GM12878 (cell line): ENCODE data around the gene OGFR. TPM values are rescaled to one million over a fixed set of nuclear protein-coding genes. Genes with fewer than 3 reads are reported as not detected.

Experiments used
- ATAC-seq: fragments of 200-7000 bp; cut with Tn5 transposase; 3 replicates; pipeline ENCODE4 v1.9.1; 2020; ENCODE audit warnings: mild to moderate bottlenecking, moderate library complexity
- BruUV-seq: library from RNA; stranded (reverse); fragments of 400-500 nt; replicated peaks from 2 replicates; lab custom pipeline; 2021; lab: Mats Ljungman, UMichigan
- CTCF ChIA-PET: fragments of 300-600 bp; sonication (Branson Sonifier 250); formaldehyde crosslinking; extraction: SDS; loops from one replicate; lab custom pipeline; 2021; ENCODE audit warnings: inconsistent platforms; lab: Yijun Ruan, JAX
- POLR2A ChIA-PET: fragments of 350-600 bp; formaldehyde crosslinking; extraction: SDS; loops from one replicate; lab custom pipeline; 2021; ENCODE audit warnings: inconsistent platforms; lab: Charles Lee
- RAD21 ChIA-PET: fragments of 300-600 bp; sonication (Branson Sonifier 250); formaldehyde crosslinking; loops from one replicate; lab custom pipeline; 2023; ENCODE audit warnings: antibody characterized with exemption; ENCODE audit not compliant: unreplicated experiment; lab: Charles Lee
- SMC1A ChIA-PET: fragments of 300-600 bp; sonication (Branson Sonifier 250); formaldehyde crosslinking; loops from one replicate; lab custom pipeline; 2023; ENCODE audit not compliant: unreplicated experiment, uncharacterized antibody; lab: Charles Lee
- DNase-seq: peaks from one replicate; pipeline ENCODE4 v3.0.0-alpha.2; 2011; ENCODE audit warnings: low read depth, low spot score
- FAIRE-seq: peaks from 3 replicates; lab custom pipeline; 2011; peaks lifted over from hg19 to GRCh38; lab: Jason Lieb, UNC
- H2AFZ ChIP-seq: 2 replicates; pipeline ENCODE4 v1.6.0; 2011; ENCODE audit warnings: low read depth, low read length, control low read depth; ENCODE audit not compliant: control insufficient read depth
- H3K27ac ChIP-seq: 2 replicates; pipeline ENCODE4 v1.5.1; 2011; ENCODE audit warnings: control low read depth; ENCODE audit not compliant: control insufficient read depth, insufficient read depth
- H3K27me3 ChIP-seq, 2 experiments: replicated peaks in 1 of 2; 2 replicates each; pipeline versions ENCODE4 v1.6.0 to v1.6.1; 2011; ENCODE audit warnings: low read length in 1 of 2; ENCODE audit not compliant: control insufficient read depth in 2 of 2, insufficient read depth in 2 of 2
- H3K36me3 ChIP-seq, 2 experiments: 2 replicates each; pipeline ENCODE4 v1.5.1; 2011; ENCODE audit warnings: low read length in 1 of 2; ENCODE audit not compliant: control insufficient read depth in 2 of 2, insufficient read depth in 2 of 2
- H3K4me1 ChIP-seq: 2 replicates; pipeline ENCODE4 v1.6.1; 2011; ENCODE audit warnings: mild to moderate bottlenecking, low read length, moderate library complexity, mixed read lengths; ENCODE audit not compliant: control insufficient read depth, insufficient read depth
- H3K4me2 ChIP-seq: 2 replicates; pipeline ENCODE4 v1.6.0; 2011; ENCODE audit warnings: control low read depth; ENCODE audit not compliant: control insufficient read depth, insufficient read depth
- H3K4me3 ChIP-seq: fragments of 200-600 bp; sonication (generic); 2 replicates; pipeline ENCODE4 v1.5.1; 2016
- H3K79me2 ChIP-seq: 2 replicates; pipeline ENCODE4 v1.6.0; 2011; ENCODE audit warnings: low read length; ENCODE audit not compliant: control insufficient read depth, insufficient read depth
- H3K9ac ChIP-seq: 2 replicates; pipeline ENCODE4 v1.8.0; 2011; ENCODE audit warnings: low read length, control low read depth, mixed read lengths; ENCODE audit not compliant: control insufficient read depth, insufficient read depth
- H3K9me3 ChIP-seq: replicated peaks from 3 replicates; pipeline ENCODE4 v1.5.1; 2011; ENCODE audit warnings: mild to moderate bottlenecking, low read length; ENCODE audit not compliant: control insufficient read depth, insufficient read depth
- H4K20me1 ChIP-seq: 2 replicates; pipeline ENCODE4 v1.6.0; 2011; ENCODE audit not compliant: control insufficient read depth, insufficient read depth
- CHD2 ChIP-seq: IDR thresholded peaks from 2 replicates; pipeline ENCODE4 v1.6.1; 2011; ENCODE audit warnings: low read depth, low read length, improper control_type of control experiment, borderline replicate concordance
- LARP7 ChIP-seq: fragments of 450-650 bp; IDR thresholded peaks from 2 replicates; pipeline ENCODE4 v1.6.1; 2017; ENCODE audit warnings: mild to moderate bottlenecking
- MYB ChIP-seq: fragments of 150-350 bp; IDR thresholded peaks from 2 replicates; pipeline ENCODE4 v1.6.1; 2014; ENCODE audit warnings: mild to moderate bottlenecking, low read depth, low read length, borderline replicate concordance
- SREBF2 ChIP-seq: IDR thresholded peaks from 2 replicates; pipeline ENCODE4 v1.6.1; 2012; ENCODE audit warnings: mild to moderate bottlenecking, low read length
- TARDBP ChIP-seq: IDR thresholded peaks from 2 replicates; pipeline ENCODE4 v1.6.1; 2016; ENCODE audit warnings: borderline replicate concordance
- ZNF622 ChIP-seq: fragments of 450-650 bp; IDR thresholded peaks from 2 replicates; pipeline ENCODE4 v1.6.1; 2017; ENCODE audit warnings: mild to moderate bottlenecking, inconsistent platforms
- ZNF687 ChIP-seq: fragments of 450-650 bp; IDR thresholded peaks from 2 replicates; pipeline ENCODE4 v1.6.1; 2017; ENCODE audit warnings: mild to moderate bottlenecking, moderate library complexity
- WGBS: methylation state at CpG from one replicate; pipeline ENCODE4 v1.1.6; 2016; ENCODE audit warnings: low lambda C conversion rate; ENCODE audit not compliant: insufficient replicate concordance, insufficient coverage; ENCODE audit errors: missing lambda C conversion rate; 5-methylcytosine and 5-hydroxymethylcytosine counted together
- in situ Hi-C: fragments of 300-500 bp; cut with MboI; formaldehyde crosslinking; loops from 9 replicates; pipeline ENCODE4 v1.14.3; 2018; ENCODE audit warnings: mixed read lengths
- intact Hi-C: fragments of 100-400 bp; cut with micrococcal nuclease; formaldehyde crosslinking; loops from one replicate; pipeline ENCODE4 v1.14.2; 2022; ENCODE audit not compliant: unreplicated experiment
- polyA plus RNA-seq, 11 experiments: library from polyadenylated mRNA; depleted of rRNA in 4 of 11; unstranded in 6 of 11; stranded (reverse) in 5 of 11; fragments of >200 nt; fragmentation: Nextera tagmentation in 4 of 11; fragmentation: Illumina TruSeq in 1 of 11; extraction: Ambion mirVana in 4 of 11; extraction: Trizol in 1 of 11; gene quantifications; 1 replicate in 1 of 11; 2 replicates in 10 of 11; pipeline versions ENCODE4 v1.2.1 to v1.2.3, GENCODE V29; 2011 to 2016; ENCODE audit warnings: inconsistent platforms in 2 of 11, missing spikeins in 2 of 11, low read depth in 1 of 11
- total RNA-seq, 4 experiments: library from RNA; depleted of rRNA in 3 of 4; stranded (reverse); fragments of >200 nt in 3 of 4; fragmentation: Illumina TruSeq in 1 of 4; extraction: Trizol in 1 of 4; gene quantifications; 2 replicates each; pipeline versions ENCODE4 v1.2.1 to v1.2.3, GENCODE V29; 2013 to 2021
- TF ChIP-seq, protein P1 (sequence below): fragments of 450-650 bp; formaldehyde crosslinking; IDR thresholded peaks from 2 replicates; pipeline ENCODE4 v1.4.0; 2022; ENCODE audit warnings: mild to moderate bottlenecking, moderate library complexity
- TF ChIP-seq, protein P2 (sequence below): fragments of 450-650 bp; formaldehyde crosslinking; IDR thresholded peaks from 2 replicates; pipeline ENCODE4 v1.5.0; 2022; ENCODE audit warnings: mild to moderate bottlenecking, missing genetic modification characterization
- TF ChIP-seq, protein P3 (sequence below): fragments of 450-650 bp; IDR thresholded peaks from 2 replicates; pipeline ENCODE4 v1.6.1; 2017; ENCODE audit warnings: mild to moderate bottlenecking, low read depth, inconsistent platforms; ENCODE audit not compliant: poor library complexity, severe bottlenecking

OGFR gene
- total and polyA plus RNA-seq, 10 of the 15 experiments (the other 5 are each of a cell fraction or from before 2014, with no cell fraction given) = 0.72 to 62.1 (median 27.3) TPM

GRCh38 chr20:62846166-62846890, 41.7 kb downstream of the OGFR start:
- ATAC-seq = no peak
- Histone ChIP-seq H3K27me3 (no peaks in the 10 kb centered on the region; a peak in 1 of 4 replicates), H3K4me2 (no peak overlapping the region), H3K4me3 (no peak overlapping the region), H3K9ac (no peak overlapping the region), H3K4me1 (no peaks in the 10 kb centered on the region), H3K36me3 (peaks cover 0 to 3% of the 10 kb centered on the region in 2 experiments; a peak in 1 of 4 replicates), H4K20me1 (no peaks in the 10 kb centered on the region; the same call in 1 of the 2 replicates), H2AFZ (no peak overlapping the region), H3K79me2 (no peaks in the 10 kb centered on the region), H3K27ac (no peak overlapping the region), H3K9me3 (no peaks in the 10 kb centered on the region)
- ChIA-PET CTCF (interaction anchor here (0.7 to 1.2 kb wide), 2 partner anchors 133 to 230 kb away, joined by 3 read pairs; no protein-coding TSS in a partner anchor), POLR2A (interaction anchor here (0.6 kb wide), 1 partner anchor 45 kb away, joined by 4 read pairs; no protein-coding TSS in a partner anchor), RAD21 (no interaction called here), SMC1A (no interaction called here)
- in situ Hi-C loops = no loop called here
- 89% methylated on average over 18 of the region's 19 CpGs for WGBS
- intact Hi-C loops = no loop called here
- no peak for FAIRE-seq
- DNase-seq = no peak
- no TSS peak for BruUV-seq
- TF ChIP-seq ZNF622 (no peak), TARDBP (no peak), MYB (no peak), ZNF687 (no peak), LARP7 (no peak), CHD2 (no peak), SREBF2 (no peak)
- TF ChIP-seq, protein P1, sequence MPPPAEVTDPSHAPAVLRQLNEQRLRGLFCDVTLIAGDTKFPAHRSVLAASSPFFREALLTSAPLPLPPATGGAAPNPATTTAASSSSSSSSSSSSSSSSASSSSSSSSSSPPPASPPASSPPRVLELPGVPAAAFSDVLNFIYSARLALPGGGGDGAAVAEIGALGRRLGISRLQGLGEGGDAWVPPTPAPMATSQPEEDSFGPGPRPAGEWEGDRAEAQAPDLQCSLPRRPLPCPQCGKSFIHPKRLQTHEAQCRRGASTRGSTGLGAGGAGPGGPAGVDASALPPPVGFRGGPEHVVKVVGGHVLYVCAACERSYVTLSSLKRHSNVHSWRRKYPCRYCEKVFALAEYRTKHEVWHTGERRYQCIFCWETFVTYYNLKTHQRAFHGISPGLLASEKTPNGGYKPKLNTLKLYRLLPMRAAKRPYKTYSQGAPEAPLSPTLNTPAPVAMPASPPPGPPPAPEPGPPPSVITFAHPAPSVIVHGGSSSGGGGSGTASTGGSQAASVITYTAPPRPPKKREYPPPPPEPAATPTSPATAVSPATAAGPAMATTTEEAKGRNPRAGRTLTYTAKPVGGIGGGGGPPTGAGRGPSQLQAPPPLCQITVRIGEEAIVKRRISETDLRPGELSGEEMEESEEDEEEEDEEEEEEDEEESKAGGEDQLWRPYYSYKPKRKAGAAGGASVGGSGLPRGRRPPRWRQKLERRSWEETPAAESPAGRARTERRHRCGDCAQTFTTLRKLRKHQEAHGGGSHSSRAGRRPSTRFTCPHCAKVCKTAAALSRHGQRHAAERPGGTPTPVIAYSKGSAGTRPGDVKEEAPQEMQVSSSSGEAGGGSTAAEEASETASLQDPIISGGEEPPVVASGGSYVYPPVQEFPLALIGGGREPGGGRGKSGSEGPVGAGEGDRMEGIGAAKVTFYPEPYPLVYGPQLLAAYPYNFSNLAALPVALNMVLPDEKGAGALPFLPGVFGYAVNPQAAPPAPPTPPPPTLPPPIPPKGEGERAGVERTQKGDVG (CRISPR knock-in tag) = no peak
- TF ChIP-seq, protein P2, sequence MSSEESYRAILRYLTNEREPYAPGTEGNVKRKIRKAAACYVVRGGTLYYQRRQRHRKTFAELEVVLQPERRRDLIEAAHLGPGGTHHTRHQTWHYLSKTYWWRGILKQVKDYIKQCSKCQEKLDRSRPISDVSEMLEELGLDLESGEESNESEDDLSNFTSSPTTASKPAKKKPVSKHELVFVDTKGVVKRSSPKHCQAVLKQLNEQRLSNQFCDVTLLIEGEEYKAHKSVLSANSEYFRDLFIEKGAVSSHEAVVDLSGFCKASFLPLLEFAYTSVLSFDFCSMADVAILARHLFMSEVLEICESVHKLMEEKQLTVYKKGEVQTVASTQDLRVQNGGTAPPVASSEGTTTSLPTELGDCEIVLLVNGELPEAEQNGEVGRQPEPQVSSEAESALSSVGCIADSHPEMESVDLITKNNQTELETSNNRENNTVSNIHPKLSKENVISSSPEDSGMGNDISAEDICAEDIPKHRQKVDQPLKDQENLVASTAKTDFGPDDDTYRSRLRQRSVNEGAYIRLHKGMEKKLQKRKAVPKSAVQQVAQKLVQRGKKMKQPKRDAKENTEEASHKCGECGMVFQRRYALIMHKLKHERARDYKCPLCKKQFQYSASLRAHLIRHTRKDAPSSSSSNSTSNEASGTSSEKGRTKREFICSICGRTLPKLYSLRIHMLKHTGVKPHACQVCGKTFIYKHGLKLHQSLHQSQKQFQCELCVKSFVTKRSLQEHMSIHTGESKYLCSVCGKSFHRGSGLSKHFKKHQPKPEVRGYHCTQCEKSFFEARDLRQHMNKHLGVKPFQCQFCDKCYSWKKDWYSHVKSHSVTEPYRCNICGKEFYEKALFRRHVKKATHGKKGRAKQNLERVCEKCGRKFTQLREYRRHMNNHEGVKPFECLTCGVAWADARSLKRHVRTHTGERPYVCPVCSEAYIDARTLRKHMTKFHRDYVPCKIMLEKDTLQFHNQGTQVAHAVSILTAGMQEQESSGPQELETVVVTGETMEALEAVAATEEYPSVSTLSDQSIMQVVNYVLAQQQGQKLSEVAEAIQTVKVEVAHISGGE (CRISPR knock-in tag) = no peak
- TF ChIP-seq, protein P3, sequence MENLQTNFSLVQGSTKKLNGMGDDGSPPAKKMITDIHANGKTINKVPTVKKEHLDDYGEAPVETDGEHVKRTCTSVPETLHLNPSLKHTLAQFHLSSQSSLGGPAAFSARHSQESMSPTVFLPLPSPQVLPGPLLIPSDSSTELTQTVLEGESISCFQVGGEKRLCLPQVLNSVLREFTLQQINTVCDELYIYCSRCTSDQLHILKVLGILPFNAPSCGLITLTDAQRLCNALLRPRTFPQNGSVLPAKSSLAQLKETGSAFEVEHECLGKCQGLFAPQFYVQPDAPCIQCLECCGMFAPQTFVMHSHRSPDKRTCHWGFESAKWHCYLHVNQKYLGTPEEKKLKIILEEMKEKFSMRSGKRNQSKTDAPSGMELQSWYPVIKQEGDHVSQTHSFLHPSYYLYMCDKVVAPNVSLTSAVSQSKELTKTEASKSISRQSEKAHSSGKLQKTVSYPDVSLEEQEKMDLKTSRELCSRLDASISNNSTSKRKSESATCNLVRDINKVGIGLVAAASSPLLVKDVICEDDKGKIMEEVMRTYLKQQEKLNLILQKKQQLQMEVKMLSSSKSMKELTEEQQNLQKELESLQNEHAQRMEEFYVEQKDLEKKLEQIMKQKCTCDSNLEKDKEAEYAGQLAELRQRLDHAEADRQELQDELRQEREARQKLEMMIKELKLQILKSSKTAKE = no peak
